NK-92 treated with Interleukin-12 subunit alpha and Interleukin-12 subunit beta, amount 100 ng/mL, for 24 hours (cell line): ENCODE results near the gene CNOT11.
"Not testable (repeated sequence)": the region's sequence is repeated elsewhere in the genome, so short reads cannot be mapped to it uniquely, and the experiment has no call there.

Experiments
- DNase-seq: peaks from one replicate; lab custom pipeline; 2025; lab: John Stamatoyannopoulos, UW

CNOT11 gene

DNA sequence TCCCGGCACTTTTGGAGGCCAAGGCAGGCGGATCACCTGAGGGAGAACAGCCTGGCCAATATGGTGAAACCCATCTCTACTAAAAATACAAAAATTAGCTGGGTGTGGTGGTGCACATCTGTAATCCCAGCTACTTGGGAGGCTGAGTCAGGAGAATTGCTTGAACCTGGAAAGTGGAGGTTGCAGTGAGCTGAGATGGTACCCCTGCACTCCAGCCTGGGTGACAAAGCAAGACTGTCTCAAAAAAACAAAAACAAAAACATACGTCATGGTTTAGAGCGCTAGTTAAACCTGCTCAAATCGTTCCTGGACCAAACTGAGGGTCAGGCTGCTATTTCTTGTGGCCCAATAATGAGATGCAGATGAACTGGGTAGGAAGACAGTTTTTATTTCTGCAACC lies 7.2 kb upstream of the CNOT11 start:
- DNase-seq = not testable (repeated sequence)

- not testable (repeated sequence) for DNase-seq
These were observed 3.9 kb upstream of the CNOT11 start for GRCh38 chr2:101248756-101249155.

GRCh38 chr2:101249826-101250225 lies 2.9 kb upstream of the CNOT11 start:
- DNase-seq = no peak

GRCh38 chr2:101251246-101251781 lies 1.4 kb upstream of the CNOT11 start:
- not testable (repeated sequence) for DNase-seq

- DNase-seq = no peak
These were observed 760 bp upstream of the CNOT11 start for GRCh38 chr2:101251844-101252407.

DNA sequence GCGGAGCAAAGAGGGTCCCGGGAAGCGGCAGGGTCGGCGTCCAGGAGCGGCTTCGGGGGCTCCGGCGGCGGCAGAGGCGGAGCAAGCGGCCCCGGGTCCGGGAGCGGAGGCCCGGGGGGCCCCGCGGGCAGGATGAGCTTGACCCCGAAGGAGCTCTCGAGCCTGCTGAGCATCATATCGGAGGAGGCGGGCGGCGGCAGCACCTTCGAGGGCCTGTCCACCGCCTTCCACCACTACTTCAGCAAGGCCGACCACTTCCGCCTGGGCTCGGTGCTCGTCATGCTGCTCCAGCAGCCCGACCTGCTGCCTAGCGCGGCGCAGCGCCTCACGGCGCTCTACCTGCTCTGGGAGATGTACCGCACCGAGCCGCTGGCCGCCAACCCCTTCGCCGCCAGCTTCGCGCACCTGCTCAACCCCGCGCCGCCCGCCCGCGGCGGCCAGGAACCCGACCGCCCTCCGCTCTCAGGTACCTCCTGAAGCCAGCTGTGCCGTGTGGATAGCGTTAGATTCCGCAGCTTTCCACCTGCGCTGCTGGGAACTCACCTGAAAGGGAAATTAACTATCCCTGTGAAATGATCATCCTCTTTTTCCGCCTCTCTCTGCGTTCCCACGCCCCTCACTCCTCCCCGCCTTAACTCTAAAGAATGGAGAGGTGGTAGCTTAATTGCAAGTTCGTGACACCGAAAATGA lies 472 bp downstream of the CNOT11 start:
- DNase-seq = peak; percentile 75

DNA sequence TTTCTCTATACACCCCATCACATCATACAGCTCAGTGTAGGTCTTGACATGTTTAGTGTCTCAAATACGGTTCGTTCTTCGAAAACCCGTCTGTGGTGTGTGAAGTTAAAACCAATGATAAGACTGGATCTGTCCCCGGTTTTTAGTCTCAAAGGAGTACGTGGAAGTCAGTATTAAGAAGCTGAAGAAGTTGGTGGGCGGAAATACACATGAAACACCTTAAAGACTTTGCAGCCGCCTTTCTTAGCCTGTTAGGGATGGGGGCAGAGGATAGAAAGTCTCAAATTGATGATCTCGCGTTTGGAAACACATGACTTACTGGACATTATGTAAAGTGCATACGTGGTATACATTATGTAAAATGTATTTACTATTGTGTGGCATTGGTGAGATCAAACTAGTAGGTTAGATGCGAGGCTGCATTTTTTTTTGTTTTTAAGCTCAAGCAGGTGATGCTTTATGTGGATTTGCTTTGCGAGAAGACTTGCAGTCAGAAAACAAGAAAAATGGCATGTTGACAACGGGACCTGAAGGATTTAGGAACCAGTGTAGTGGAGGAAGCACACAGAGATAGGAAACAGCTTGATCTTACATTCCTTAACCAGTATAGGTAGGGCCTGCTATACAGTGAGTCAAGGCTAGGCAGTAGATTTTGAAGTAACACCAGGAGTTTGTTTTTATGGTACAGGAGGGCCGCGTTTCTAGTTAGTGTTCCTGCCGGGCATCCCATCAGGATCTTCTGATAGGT lies 1.2 kb downstream of the CNOT11 start:
- DNase-seq = no peak

DNA sequence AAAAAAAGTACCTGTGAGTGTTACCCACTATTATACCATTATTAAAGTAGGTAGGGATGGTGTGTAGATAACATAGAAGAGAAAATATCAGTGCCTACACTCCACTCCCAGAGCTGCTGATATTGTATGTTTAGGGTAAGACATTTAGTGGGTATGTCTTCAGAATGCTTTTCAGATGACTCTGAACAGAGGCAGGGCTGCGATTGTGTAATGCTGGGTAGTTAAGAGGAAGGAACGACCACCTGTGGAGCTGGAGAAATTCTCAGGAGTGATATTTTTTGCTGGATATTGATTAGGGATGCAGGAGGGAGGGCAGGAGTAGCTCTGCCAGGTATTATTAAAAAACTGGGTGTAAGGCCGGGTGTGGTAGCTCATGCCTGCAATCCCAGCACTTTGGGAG lies 2.8 kb downstream of the CNOT11 start:
- no peak for DNase-seq

GRCh38 chr2:101256316-101256715 lies 3.6 kb downstream of the CNOT11 start:
- DNase-seq = no peak

- no peak for DNase-seq
These were observed 6.1 kb downstream of the CNOT11 start for GRCh38 chr2:101258804-101259203.

DNA sequence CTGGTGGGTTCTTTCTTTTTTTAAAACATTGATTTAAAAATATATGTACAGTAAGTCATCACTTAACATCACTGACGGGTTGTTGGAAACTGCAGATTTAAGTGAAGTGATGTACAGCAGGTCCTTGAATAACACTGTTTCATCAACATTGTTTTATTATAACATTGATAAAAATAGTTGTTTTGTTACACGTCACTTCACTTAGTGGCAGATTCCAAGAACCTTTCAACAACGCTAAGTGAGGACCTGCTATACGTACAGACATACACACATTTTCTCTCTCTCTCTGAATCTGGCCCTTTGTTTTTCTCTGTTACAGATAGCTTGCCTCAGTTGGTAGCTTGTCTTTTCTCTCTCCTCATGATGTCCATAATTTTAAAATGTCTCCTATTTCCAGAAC lies 9.5 kb downstream of the CNOT11 start:
- no peak for DNase-seq

GRCh38 chr2:101263377-101263800 lies 10.7 kb downstream of the CNOT11 start:
- DNase-seq = no peak

- no peak for DNase-seq
These were observed 11.8 kb downstream of the CNOT11 start for GRCh38 chr2:101264360-101264939.

DNA sequence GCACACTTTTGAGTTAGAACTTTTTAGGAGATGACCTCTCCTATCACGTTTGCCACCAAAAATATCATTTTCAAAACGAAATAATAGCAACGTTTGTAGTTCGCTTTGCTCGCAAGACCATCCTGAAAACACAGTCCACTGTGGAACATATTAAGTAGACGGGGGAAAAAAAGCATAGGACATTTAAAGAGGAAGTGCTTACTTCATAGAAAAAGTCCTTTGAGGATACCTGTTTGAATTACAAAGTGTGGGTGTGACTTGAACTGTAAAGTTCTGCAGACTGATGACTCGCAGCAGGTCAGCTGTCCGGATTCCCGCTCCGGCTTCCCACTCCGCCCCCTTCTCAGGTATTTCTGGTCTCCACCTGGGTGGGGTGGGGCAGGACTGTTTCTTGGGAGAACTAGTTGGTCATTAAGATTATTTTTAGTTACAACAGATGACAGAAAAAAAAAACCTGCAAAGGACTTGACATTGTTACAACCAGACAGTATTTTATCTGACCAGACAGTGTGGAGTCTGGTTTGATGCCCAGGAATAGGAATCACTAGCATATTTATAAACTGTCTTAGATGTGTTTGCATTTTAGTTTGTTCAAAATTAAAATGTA lies 13.3 kb downstream of the CNOT11 start:
- DNase-seq = no peak

DNA sequence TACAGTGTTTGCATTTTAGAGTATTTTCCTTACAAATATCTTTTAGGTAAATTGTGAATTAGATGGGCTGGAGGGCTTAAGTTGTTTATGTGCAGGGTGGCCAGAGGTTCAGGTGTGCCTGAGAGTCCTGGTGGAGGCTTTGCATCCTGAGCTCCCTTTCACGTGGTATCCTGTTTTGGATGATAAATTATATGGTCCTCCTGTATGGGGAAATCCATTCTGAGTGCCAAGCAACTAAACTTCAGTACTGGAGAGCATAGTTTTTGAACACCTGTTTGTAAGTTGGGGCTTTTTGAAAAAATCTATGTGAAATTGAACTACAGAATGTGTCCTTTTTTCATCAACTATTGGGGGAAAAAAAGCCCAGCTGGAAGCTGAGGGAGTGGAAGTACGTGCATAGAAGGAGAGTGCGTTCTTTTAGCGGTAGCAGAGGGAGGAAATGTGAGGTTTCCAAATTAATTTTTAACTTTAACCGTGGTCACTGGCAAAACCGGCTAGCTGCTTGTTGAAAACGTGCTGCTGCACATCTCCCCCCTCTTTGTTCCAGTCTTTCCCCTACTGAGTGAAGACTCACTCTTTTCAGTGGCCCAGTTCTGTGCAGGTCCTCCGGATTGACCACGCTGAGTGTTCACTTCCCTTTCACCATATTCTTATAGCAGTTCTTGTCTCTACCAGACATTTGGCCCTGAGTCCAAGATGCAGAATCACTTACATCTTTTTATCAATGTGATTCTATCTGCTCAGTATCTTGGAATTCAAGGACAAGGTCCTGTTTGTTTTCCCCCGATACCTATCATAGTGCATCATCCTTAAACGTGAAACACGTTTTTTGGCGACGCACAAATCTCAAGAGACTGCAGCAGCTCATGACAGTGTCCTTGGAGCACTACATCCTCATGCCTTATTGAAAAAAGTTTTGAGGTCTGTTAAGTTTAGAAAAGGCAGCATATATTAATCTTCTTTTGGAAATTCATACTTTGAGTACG lies 15.3 kb downstream of the CNOT11 start:
- DNase-seq = no peak

DNA sequence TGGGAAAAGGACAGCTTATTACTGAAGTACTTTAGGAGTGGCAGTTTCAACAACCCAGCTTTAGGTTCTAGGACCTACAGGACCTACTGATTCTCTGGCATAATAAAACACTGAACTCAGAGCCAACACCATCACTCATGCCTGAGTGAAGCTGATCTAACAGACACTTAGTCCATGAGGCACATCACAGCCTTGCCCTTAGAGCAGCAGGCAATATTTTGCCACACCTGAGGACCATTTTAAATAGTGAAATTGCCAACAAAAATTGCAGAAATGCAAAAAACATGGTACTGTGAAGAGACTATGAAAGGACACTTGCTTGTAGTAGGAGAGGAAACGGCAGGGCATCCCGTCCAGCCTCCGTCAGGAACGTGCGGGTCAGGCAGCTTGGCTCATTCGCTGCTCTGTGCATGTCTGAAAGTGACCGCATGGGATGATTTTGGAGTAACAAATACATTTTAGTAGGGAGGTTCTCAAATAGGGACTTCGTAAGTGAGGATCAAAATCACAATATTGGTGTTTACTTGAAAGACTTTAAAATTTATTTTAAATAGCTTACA lies 18.1 kb downstream of the CNOT11 start:
- no peak for DNase-seq

GRCh38 chr2:101272045-101272784 lies 19.5 kb downstream of the CNOT11 start:
- no peak for DNase-seq

GRCh38 chr2:101273056-101273455 lies 20.4 kb downstream of the CNOT11 start:
- no peak for DNase-seq

DNA sequence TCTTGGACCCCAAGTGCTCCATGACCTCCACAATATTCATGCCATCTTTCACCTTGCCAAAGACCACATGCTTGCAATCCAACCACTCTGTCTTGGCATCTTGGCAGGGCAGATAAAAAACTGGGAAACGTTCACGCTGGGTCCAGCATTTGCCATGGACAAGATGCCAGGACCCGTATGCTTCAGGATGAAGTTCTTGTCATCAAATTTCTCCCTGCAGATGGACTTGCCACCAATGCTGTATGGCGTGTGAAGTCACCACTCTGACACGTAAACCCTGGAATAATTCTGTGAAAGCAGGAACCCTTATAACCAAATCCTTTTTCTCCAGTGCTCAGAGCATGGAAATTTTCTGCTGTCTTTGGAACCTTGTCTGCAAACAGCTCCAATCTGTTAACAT lies 21.5 kb downstream of the CNOT11 start:
- no peak for DNase-seq

GRCh38 chr2:101277111-101277510 lies 24.4 kb downstream of the CNOT11 start:
- no peak for DNase-seq
